ENCODE data around the gene IMMT. TPM values are rescaled to one million over a fixed set of nuclear protein-coding genes. Genes with fewer than 3 reads are reported as not detected.
"Not testable (repeated sequence)": the region's sequence is repeated elsewhere in the genome, so short reads cannot be mapped to it uniquely, and the experiment has no call there.

The IMMT gene
- total RNA-seq, 1 experiment from 2014 or later: 94.1 TPM

DNA sequence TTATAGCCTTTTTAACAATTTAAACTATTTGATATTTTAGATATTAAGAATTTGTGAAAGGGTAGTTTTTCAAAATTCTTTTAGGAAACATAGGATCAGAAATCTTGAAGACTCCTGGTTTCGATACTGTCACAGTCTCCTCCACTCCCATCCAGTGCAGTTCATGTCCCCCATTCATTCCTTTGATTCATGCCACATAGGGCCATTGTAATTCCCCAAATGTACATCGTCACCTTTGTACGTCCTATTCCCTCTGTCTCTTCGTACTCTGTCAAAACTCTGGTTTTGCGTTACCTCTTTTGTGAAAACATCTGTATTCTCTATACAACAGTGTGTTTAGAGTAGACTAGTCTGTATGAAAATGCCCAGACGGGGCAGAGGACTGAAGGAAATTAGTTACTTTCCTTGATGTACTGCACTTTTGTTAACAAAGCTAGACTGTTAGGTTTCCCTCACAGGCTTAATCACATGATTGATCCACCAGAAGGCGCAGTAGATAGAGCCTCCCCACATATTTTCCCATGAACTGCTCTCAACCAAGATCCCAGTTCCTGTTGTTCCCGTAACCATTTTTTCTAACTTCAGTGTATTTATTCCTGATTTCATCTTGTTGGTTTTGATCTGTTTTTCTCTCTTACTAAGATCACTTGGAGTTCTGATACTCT lies 6.5 kb upstream of the IMMT start:
- DNase-seq (ENCODE audit: low read depth): no peak

DNA sequence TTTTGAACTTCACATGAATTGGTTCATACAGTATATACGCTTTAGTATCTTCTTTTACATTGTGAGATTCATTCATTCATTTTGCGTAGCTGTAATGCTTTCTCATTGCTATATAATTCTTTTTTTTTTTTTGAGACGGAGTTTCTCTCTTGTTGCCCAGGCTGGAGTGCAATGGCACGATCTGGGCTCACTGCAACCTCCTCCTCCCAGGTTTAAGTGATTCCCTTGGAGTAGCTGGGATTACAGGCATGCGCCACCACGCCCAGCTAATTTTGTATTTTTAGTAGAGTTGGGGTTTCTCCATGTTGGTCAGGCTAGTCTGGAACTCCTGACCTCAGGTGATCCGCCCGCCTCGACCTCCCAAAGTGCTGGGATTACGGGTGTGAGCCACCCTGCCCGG lies 5.3 kb upstream of the IMMT start:
- DNase-seq (ENCODE audit: low read depth): not testable (repeated sequence)

DNA sequence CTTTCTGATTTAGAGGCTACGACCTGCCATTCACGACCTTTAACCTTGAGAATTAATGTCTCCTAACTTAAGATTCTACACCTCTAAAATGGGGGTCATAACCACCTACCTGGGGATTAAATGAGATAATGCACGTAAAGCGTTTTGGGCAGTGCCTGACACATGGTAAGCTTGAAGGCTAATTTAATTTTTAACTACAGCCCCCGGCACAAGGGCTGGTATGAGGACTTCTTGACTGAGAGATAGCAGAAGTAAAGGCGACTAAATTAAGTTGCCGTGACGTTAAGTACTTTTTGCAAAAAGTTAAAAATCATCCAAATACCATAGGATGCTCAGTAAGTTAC lies 4.5 kb upstream of the IMMT start:
- DNase-seq (ENCODE audit: low read depth): no peak

DNA sequence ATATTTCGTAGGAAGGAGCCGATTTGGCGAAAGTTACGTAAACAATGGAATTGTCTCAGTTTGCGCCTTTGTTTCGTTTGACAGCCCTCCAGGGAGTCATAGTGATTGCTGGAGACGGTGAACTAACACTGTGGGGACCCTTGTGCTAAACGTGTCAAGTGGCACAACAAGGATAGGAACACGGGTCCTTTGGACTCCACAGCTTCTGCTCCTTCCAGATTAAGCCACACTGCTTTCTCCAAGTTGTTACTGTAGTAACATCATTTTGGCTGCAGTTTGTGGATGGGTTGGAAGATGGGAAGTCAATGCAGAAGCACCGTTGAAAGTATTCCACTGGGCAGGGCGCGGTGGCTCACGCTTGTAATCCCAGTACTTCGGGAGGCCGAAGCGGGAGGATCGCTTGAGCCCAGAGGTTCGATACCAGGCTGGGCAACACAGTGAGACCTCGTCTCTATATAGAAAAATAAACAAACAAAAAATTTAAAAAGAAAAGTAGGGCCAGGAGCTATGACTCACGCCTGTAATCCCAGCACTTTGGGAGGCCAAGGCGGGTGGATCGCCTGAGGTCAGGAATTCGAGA lies 636 bp upstream of the IMMT start:
- DNase-seq (ENCODE audit: low read depth): no peak

DNA sequence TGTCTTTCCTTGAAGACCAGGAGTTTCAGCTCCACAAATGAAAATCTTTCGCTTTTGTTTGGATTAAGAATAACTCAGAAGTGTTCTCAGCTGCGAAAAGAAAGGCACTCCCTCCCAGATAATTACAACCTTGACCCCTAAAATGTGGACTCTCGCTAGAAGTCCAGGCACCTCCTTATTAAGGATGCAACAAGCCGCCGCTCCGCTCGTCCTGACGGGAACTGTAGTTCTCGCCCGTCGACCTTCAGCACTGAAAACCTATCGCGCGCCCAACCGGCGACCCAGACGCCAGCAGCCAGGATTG lies 559 bp downstream of the IMMT start:
- DNase-seq (ENCODE audit: low read depth): no peak

DNA sequence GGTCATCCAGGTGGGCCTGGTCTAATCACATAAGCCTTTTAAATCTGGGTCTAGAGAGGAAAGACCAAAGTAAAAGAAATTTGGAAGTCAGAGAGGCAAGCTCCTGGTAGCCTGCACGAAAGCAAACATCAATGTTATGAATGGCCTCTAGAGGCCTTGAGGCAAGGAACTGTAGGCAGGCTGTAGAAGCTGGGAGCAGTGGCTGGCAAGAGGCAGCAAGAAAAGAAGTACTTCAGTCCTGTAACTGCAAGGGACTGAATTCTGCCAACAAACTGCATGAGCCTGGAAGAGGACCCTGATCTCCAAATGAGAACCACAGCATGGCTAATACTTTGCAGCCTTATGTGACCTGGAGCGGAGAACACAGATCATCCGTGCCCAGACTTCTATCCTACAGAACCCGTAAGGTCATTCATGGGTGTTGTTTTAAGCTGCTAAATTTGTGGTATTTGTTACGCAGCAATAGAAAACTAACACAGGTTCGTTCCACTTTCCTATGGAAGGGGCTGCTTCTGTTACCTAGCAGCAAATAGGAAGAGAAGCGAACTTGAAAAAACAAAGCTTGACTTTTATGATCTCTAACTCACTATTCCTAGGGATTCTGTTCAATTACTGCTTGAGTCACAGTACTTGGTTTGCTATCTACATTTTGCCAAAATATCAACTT lies 1.2 kb downstream of the IMMT start:
- no peak for DNase-seq (ENCODE audit: low read depth)

DNA sequence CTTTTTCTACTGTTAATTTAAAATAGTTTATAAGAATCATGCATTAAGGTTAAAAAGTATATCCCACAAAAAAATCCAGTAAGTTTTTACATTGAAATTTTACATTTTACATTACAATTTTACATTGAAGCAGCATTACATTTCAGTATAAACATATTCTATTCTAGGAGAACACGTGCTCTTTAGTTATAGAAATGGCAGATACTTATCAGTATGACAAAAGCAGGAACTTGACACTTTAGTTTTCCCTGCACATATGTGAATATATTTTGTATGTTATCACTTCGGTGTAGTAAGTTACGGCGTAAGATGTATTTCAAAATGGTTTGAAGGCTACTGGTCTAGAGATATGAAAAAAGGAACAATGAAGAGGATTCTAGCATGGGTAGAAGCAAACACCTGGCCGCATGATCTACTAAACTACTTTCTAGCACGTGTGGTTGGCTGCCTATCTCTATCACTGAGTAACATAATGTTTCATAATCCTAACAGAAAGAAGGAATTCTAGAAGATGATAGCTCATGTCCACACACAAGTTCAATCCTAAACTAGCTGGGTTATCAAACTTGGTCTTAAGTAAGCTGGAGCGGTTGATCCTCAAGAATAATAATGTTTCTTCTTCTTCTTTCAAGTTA lies 5.4 kb downstream of the IMMT start:
- no peak for DNase-seq (ENCODE audit: low read depth)

DNA sequence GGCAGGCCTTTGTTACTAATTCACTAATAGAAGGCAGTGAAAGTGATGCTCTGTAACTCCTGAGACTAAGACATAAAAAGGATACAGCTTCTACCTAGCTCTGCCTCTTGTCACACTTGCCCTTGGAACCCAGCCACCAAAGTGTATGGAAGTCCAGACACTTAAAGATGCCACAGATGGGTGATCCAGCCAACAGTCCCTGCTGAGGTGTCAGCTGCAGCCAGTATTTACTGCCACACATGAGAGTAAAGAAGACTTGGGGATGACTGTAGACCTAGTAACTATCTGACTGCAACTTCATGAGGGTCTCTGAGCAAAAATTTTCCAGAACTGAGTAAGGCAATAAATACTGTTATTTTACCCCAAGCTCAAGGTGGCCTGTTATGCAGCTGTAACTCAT lies 8.8 kb downstream of the IMMT start:
- DNase-seq (ENCODE audit: low read depth): no peak

DNA sequence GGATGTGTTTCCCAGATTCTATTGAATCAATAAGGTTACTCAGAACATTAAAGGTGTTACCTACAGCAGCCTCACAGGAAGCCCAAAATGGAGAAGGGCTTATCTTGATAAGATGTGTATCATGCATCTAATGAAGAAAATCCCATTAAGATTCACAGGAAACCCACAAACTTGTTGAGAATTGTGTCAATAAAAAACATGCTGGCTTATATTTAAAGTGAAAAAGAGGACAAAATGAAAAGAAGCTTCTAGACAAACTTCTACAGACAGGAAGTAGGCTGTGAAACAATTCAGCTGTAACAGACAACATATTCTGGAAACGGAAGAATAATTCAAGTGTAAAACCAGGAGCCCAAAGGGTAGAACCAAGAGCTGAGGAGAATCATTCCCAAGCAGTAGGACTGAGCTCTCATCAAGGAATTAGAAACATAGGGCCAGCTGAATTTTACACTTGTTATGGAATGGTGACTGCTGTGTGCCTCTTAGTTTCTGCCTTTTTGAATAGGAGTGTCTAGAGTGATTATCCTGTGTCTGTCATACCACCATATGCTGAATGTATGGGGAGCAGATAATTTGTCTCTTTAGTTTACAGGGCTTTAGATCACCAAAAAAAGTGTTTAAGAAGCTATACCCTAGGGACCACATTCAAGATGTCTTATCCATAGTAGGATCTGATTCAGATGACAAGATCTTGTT lies 9.6 kb downstream of the IMMT start:
- DNase-seq (ENCODE audit: low read depth): no peak

DNA sequence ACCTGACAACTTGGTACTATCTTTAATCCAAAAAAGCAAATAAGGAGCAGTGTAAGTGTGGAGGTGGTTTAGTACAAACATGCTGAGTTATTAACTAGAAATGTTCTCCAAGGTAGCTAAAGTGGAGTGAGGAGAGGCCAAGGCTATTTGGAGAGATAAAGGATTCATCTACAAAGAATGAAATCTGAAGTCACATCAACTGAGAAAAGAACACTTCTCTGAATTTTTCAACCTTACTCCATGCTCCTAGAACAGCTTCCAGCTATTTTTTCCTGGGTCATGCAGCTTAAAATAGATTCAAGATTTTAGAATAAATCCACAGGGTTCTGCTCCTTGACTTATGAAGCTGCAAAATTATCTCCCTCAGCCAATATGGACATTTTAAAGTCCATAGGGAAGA lies 18.7 kb downstream of the IMMT start:
- no peak for DNase-seq (ENCODE audit: low read depth)

DNA sequence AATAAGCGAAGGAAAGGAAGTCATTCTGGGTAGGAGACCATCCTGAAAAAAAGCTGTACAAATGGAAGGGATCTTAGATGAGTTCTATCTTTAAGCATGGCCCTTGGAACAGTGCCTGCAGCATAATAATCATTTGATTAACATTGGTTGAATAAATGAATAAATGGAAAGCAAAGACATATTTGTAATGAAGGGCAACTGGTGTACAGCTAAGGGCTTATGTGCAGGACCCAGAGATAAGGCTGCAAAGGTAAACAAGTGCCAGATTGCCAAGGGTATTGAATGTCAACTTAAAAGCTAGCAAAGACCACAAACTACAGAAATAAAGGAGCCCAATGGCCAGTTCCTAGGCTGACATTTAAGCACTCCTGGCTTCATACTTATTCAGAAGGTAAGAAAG lies 19.4 kb downstream of the IMMT start:
- DNase-seq (ENCODE audit: low read depth): no peak

DNA sequence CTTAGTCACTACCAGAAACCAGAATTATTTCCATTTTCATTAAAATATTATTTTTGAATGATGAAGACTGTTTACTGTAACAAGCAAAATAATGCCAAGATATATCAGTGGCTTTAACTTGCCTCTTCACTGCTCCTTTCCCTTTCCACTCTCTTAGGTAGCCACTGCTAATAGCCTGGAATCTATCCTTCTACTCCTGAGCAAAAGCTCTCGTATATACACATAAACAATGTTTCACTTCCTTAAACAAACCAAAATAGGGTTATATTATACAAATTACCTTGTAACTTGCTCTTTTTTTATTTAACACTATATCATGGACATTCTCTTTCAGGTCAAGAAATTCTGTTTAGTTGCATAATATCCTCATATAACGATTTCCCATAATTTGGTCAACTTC lies 20.8 kb downstream of the IMMT start:
- no peak for DNase-seq (ENCODE audit: low read depth)

DNA sequence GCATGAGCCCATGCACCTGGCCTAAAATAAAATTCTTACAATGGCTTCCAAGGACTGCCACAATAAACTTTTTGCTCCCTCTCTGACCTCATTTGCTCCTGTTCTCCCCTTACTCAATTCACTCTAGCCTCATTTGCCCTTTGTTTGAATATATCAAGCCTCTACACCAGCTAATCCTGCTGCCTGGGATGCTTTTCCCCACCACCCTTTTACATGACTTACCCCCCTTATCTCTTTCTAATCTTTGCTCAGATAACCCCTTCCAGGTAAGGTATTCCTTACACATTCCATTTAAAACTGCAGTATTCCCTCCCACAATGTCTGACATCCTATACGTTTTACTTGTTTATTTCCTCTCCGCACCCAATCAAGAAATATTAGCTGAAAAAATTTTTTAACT lies 22.7 kb downstream of the IMMT start:
- DNase-seq (ENCODE audit: low read depth): no peak

DNA sequence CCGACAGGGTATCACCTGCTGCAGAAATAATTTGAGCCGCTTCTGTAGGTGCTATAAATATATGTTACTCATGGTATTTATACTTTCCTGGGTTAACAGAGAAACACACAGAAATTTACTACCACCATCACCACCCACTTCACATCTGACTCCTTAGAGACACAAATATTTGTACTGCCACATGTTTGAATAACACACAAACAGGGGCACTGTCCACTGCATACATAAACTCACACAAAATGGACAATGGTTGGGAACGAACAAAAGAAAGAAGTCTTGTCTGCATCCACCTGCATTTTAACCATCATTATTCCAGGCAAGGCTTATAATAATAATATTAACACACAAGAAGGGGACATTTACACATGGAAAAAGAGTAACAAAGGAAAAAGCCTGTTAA lies 24.0 kb downstream of the IMMT start:
- no peak for DNase-seq (ENCODE audit: low read depth)

DNA sequence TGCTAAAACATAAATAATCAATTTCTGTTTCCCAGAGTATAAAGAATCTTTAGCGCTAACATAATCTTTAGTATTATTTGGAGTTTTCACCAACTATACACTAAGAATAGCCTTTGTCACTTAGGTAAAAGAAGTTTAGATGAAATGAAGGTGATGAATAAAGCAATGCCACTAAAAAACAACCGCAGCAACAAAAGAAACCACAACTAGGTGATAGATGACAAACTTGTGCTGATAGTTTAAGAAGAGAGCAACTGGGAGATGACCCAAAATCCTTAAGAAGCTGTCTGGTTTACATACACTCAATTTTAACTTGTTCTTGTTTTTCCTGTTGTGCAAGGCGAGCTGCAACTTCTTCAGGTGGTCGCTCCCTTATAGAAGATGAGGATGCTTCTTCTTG lies 24.8 kb downstream of the IMMT start:
- DNase-seq (ENCODE audit: low read depth): no peak

DNA sequence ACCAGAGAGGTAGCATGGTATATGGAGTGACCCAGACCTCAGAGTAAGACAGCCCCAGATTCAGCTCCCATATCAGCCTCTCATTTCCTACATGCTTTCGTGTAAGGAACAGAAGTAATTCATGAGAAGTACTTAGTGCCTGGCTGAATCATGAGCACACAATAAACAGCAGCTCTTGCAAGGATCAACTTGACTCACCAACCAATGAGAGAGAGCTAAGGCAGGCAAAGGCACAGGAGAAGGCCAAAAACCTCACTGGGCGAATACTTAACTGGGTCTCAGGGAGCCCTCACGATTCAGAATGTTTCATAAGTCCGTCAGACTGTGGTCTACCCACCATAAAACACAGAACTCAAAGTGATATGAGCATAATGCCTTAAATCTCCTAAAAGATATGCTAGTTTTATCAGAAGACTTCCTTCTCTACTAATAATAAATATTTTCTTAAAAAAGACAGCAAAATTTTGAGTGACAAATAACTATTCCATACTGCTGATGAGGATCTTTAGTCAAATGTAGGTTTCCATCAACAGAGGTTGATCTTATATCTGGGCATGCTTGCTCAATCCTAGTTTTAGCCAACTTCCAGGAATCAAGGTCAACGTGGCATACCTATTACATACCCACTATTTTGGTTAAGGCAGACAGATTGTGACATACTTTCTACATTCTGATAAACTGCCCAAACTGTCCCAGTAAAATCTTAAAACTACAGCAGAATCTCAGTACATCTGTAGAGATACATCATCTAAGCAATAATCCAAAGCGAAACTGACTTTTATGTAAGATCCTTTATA lies 34.9 kb downstream of the IMMT start:
- DNase-seq (ENCODE audit: low read depth): no peak

DNA sequence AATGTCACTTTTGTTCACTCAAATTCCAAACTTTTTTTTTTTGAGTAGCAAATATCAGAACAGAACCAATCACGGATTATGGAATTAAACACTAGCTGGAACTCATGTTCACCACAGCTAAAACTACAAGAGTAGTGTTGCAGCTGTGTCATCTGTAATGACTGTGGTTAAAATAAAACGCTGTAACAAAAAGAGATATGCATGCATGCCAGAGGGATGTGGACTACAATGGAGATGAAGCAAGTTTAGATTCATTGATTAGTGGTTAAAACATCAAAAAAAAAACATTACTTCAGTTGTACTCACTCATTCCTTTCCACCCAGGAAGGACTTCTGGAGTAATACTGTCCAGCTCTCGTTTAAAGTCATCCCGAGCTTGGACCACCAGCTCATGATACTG lies 37.0 kb downstream of the IMMT start:
- no peak for DNase-seq (ENCODE audit: low read depth)

DNA sequence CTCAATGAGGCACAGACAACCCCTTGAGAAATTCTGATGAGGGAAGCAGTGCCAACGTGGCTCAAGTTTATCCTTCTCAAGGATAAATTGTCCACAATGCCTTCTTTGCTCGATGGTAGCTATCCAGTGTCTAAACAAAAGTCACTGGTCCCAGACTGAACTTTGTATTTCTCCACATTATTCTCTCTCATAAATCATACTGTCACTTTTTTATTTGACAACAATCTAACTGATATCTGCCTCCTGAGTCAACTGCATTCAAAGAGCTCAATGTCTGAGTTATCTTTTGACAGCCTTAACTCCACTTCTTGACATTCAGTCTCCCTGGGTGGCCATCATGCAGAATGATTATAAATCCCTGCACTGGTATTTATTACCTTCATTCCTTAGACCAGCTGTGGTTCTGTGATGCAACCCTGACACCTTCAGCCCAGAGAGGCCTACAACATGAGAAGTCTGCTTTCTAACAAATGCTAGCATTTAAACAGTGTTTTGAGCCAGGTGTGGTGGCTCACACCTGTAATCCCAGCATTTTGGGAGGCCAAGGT lies 38.2 kb downstream of the IMMT start:
- no peak for DNase-seq (ENCODE audit: low read depth)

DNA sequence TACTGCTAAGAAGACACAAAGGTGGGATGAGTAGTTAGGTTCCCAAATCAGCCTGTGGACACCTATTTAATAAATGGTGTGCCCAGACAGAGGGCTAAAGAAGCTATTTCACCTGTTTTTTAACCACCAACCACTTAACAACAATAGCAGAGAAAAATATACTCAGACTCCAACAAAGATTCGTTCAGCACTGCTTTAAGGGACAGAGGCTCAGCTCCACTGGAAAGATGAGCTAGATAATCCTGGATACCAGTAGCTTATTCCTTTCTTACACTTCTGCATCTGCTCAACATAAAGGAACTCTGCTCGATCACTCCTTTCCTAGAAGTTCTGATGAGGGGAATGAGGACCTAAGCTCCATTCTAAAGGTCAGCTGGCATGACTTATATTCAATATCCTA lies 44.8 kb downstream of the IMMT start:
- DNase-seq (ENCODE audit: low read depth): no peak

DNA sequence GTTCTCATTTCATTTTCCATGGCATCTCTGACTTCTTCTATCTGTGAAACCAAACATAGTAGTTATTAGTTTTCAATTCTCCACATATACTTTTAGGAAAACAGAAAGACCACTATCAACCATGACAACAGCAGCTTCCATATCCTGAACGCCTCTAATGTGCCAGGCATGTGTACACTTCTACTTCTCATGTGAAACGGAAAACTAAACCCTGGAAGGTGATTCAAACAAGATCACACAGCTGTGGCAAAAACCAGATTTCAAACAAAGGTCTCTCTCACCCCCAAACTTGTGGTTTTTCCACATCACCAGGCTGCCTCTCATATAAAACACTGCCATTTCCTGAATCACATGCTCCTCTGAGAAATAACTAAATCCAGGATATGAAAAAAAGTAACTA lies 47.5 kb downstream of the IMMT start:
- DNase-seq (ENCODE audit: low read depth): no peak

Measured in HT1080 (cell line).